Head of caudate nucleus (tissue), 42 donors: ENCODE data around the gene KRT72.
A peak's percentile ranks its signal among the peaks of the same experiment; 100 is the strongest.

ENCODE experiments used
- DNase-seq, 42 donors: peaks; one replicate each; pipeline versions ENCODE4 v3.0.0 to v3.0.0-alpha.2; 2020 to 2021; ENCODE audit warnings: mixed read lengths in 7 of 42
- intact Hi-C: fragments of 100-400 bp; cut with DNase I; formaldehyde crosslinking; loops from one replicate; pipeline ENCODE4 v1.15.0; 2022

The KRT72 gene

GRCh38 chr12:52559979-52560378 is 41.3 kb downstream of the KRT72 start:
- no peak for DNase-seq
- intact Hi-C loops = no loop called here

GRCh38 chr12:52558781-52559445 is 42.4 kb downstream of the KRT72 start:
- intact Hi-C loops = no loop called here
- DNase-seq = no peak

DNA sequence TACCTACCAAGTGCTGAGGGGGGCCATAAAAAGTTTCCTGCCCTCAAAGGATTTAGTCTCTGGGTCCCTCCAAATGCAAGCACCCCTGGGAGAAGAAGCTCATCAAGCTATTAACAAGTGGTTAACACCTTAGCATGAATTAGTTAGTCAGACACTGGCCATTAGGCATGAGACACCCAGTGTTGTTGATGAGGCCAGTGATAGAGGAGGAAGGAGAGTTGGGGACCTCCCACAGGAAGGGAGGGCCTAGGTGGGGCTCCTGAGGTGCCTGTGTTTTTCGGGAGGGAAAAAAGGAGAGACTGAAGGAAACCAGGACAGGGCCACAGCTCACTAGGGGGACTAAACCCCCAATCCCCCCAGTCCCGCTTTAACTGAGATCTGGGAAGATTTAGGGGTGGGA is 43.8 kb downstream of the KRT72 start:
- intact Hi-C loops = no loop called here
- DNase-seq = no peak

DNA sequence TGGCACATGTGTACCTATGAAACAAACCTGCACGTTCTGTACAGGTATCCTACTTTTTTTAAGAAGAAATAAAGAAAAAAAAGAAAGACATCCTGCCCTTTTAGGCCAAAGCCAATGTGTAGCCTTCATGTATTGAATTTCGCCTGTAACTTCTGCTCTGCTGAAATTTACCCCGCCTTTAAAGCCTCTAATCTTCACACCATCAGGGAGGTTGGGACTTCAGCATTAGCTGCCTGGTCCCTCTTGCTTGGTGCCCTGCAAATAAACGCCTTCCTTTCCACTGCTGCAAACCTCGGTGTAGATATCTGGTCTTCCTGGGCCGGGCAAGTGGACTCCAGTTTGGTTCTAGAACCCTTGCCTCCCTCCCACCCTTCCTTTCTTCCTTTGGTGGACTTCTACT is 45.7 kb downstream of the KRT72 start:
- intact Hi-C loops = no loop called here
- no peak for DNase-seq

DNA sequence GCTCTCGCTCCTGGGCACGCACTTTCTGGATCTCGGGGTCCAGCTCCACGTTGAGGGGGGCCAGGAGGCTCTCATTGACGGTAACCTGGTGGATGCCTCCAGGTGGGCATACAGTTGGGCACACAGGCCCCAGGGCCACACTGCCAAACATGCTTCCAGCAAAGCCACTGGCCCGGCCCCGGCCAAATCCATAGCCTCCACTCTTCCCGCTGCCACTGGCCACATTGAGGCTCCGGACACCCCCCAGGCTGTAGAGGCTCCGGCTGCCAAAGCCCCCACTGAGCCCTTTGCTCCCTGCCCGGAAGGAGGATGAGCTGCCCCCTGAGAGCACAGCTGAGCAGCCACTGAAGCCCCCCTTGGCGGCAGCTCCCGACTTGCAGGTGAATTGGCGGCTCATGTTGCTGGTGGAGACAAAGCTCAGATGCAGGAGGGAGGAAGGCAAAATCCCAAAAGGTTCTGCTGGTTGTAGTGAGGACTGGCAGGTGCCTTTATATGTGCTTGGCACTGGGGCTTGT is 48.5 kb downstream of the KRT72 start, which contains the start of gene KRT71:
Gene KRT71, minus strand, starts transcription at position 465 of the 515 bp plus-strand sequence. Its CDS starts 68 bp downstream, at position 397.
- DNase-seq = no peak
- intact Hi-C loops = no loop called here

DNA sequence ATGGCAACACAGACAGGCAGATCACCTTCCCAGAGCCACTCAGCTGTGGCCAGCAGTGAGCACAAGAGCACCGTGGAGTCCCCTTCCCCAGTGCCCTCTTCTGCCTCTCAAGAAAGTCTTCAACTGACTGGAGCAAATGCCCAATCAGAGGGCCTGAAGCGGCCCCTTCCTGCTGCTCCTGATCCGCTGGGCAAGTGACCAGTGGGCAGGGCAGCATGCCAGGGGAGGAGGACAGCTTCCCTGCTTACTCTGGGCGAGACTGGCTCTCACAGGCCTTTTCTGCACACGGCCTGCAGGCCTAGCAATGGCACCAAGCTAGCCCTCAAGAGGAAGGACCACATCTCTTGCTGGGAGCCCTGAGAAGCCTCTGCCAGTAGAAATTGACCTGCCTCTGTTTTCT is 49.2 kb downstream of the KRT72 start:
- DNase-seq = peak in 38 of 42 donors; percentile 17 to 71 (median 48)
- intact Hi-C loops = no loop called here

DNA sequence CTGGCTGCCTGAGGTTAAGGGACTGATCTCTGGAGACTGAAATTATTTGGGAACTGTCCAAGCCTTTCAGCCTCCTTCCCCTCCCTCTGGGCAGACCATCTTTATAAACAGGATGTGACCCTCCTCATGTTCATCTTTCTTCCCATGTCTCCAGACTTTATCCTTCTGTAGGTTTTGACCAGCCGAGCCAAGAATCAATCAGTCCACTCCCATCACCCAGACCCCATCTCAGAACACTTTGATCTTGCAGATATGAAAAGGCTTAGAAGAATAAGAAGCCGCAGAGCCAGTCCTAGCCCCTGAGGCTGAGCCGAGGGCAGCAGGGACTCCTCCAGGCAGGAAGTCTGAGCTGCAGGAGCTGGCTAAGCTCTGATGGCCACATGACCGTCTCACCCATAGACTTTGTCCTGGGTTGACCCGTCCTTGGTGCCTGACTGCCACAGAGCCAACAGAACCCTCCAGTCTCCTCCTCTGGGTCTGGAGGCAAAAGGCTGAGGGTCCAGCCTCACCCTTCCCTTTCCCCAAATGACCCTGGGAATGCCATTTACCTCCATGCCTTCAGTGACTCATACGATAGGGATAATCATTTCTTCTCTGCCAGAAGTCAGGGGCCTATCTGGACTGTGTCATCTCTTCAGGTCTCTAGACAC is 49.9 kb downstream of the KRT72 start:
- no peak for DNase-seq
- intact Hi-C loops = no loop called here

DNA sequence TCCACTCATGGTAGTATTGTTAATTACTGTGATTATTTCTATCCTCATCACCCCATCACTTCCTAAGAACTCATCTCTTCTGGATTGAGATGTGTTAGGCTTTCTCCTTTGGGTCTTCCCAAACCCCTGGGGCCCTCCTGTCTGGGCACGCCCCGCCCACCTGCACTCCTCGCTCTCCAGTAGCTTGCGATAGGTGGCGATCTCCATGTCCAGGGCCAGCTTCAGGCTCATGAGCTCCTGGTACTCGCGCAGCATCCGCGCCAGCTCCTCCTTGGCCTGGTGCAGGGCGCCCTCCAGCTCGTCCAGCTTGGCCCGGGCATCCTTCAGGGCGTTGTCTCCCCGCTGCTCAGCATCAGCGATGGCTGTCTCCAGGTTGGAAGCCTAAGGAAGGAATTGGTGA is 55.1 kb downstream of the KRT72 start:
- intact Hi-C loops = no loop called here
- no peak for DNase-seq

DNA sequence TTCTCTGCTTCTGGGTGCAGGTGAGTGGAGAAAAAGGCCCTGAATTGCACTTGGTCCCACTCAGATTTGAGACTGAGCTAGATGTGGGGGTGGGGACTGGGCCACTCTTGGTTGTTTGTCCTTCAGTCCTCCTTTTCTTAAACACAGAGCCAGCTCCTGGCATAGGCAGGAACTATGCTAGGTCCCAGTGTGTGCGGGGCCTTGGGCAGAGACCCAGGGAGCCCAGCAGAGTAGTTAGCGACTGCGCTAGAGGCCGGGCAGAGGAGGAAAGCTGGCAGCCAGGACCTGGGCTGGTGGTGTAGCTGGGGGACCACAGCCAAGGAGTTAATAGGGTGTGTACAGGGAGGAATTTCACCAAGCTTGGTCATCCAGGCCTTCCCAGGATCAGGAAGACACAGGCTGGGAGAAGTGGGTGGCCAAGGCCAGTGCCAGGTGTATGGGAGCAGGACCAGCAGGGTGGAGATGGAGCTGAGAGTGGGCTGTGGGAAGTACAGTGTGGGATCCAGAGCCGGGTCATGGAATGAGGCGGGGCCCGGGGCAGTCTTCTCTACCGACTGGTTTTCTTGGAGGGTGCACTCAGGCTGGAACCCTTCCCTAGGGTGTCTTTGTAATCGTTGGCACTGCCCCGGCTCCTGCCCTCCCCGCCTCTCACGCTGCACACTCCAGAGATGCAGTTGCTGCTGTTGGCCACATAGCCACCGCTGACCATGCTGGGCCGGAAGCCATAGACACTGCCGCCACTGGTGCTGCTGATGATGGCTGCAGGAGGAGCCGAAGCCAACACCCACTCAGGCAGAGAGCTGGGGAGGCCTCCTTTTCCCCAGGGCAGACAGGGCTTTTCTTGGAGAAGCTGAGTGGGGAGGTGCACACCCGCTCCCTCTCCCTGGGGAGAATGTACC is 57.0 kb downstream of the KRT72 start:
- intact Hi-C loops = no loop called here
- DNase-seq = peak in 36 of 42 donors; percentile 14 to 78 (median 52)

GRCh38 chr12:52542785-52543318 is 58.4 kb downstream of the KRT72 start:
- DNase-seq = no peak
- intact Hi-C loops = no loop called here

DNA sequence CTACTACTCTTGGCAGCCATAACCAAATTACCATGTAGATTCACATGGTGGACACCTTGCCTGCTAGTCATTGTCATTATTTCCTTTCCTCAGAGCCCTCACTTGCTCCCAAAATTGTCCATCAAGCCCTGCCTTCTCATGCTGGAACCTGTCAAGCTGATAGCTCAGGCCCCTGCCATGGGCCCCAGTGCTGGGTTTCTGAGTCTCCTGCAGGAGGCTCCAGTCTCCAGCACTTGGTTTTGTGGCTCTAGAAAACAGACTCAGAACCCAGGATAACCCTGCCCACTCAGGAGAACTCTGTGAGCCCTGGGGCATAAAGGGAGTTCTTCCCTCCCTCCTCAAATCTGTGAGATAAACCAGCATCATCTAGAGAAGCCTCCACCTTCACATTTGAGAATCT is 59.1 kb downstream of the KRT72 start:
- intact Hi-C loops = no loop called here
- no peak for DNase-seq

DNA sequence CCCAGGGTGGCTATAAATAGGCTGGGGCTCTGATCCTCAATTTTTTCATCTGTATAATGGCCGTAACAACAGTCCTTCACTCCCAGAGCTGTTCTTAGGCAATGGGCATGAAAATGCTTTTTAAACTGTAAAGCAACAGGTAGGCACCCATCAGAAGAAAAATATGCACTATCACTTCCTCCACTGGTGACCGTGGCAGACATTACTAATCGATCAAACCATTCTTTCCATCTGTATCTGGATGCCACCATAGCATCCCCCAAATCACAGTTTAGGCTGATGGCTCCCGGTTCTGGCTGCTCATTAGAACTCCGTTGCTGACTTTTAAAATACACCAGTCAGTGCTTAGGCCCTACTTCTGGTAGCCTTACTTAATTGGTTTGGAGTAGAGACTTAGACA is 59.6 kb downstream of the KRT72 start:
- intact Hi-C loops = no loop called here
- no peak for DNase-seq

GRCh38 chr12:52540531-52540930 is 60.7 kb downstream of the KRT72 start:
- no peak for DNase-seq
- intact Hi-C loops = no loop called here

GRCh38 chr12:52539821-52540173 is 61.5 kb downstream of the KRT72 start:
- intact Hi-C loops = no loop called here
- no peak for DNase-seq

GRCh38 chr12:52539083-52539820 is 62.0 kb downstream of the KRT72 start:
- intact Hi-C loops = no loop called here
- DNase-seq = no peak

GRCh38 chr12:52537101-52537500 is 64.2 kb downstream of the KRT72 start:
- intact Hi-C loops = no loop called here
- DNase-seq = no peak
